ENCODE measurements around the gene KIR3DL2.
"Not testable (repeated sequence)": the region's sequence is repeated elsewhere in the genome, so short reads cannot be mapped to it uniquely, and the experiment has no call there.

KIR3DL2 gene

DNA sequence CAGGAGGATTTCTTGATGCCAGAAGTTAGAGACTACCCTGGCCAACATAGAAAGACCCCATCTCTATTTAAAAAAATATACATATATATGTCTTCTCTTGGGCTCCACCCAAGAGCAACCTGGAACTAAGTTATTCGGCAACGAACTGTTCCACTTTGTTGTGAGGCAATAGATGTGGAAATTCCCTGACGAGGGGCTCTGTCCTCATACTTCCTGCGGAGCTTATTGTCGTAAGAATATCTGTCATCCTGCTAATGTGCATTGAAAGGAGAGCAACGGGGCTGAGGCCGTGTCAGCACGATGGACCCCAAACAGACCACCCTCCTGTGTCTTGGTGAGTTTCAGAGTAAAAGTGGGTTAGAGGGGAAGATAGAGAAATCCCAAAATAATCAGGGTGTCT, 23.7 kb downstream of the KIR3DL2 start, which contains the start of gene FCAR:
Gene FCAR (plus strand): TSS at position 246 of the 400 bp plus-strand sequence. CDS start 55 bp downstream, at position 301.
- DNase-seq = peak; percentile 92

GRCh38 chr19:54875506-54875905, 25.3 kb downstream of the KIR3DL2 start:
- peak; percentile 78 for DNase-seq

DNA sequence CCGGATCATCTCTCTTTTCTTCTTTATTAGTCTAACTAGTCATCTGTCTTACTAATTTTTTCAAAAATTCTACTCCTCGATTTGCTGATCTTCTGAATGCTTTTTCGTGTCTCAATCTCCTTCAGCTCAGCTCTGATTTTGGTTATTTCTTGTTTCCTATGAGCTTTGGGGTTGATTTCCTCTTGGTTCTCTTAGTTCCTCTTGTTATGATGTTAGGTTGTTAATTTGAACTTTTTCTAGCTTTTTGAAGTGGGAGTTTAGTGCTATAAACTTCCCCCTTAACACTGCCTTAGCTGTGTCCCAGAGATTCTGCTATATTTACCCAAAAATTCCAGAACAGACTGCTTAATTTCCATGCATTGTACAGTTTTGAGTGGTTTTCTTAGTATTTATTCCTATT, 27.2 kb downstream of the KIR3DL2 start:
- DNase-seq = peak; percentile 60

GRCh38 chr19:54881884-54882283, 31.6 kb downstream of the KIR3DL2 start:
- DNase-seq = no peak

- peak; percentile 81 for DNase-seq
Measured at GRCh38 chr19:54882758-54883157, 32.5 kb downstream of the KIR3DL2 start.

GRCh38 chr19:54883228-54883627, 33.0 kb downstream of the KIR3DL2 start:
- no peak for DNase-seq

DNA sequence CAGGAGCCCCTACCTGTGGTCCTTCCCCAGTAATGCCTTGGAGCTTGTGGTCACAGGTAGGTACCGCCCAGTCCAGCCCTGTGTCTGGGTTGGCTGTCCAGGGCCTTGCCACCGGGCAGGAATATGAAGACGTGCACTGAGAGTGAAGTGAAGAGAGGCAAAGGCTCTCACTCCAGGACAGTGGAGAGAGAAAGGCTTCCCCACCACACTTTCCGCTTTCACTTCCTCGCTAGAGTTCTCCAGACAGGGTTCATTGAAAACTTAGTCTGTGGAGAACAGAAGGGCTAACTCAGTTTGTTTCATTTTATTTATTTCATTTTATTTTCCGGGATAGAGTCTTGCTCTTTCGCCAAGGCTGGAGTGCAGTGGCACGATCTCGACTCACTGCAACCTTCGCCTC, 38.0 kb downstream of the KIR3DL2 start:
- DNase-seq = peak; percentile 40

DNA sequence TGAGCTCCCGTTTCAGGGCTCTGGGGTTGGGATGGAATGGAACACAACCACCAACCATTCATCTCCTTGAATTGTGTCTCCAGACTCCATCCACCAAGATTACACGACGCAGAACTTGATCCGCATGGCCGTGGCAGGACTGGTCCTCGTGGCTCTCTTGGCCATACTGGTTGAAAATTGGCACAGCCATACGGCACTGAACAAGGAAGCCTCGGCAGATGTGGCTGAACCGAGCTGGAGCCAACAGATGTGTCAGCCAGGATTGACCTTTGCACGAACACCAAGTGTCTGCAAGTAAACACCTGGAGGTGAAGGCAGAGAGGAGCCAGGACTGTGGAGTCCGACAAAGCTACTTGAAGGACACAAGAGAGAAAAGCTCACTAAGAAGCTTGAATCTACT, 39.3 kb downstream of the KIR3DL2 start:
- no peak for DNase-seq

DNA sequence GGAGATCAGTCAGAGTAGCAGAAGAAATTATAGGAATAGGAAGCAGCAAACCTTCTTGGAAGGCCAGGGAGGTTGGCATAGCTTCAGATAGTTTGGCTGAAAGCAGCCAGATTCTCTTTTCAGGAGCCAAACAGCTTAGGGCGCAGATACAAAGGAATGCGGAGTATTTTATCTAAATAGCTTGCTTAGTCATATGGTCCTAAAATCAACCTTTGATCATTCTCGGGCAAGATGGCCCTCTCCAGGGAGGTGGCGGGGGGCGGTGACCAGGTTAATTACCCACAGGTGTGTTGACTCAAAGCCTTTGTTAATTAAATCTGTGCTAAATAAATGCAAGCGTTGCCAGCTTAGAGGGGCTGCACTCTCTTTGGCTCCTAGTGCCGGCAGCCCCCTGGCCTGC, 43.2 kb downstream of the KIR3DL2 start:
- no peak for DNase-seq

GRCh38 chr19:54894106-54894505, 43.9 kb downstream of the KIR3DL2 start:
- not testable (repeated sequence) for DNase-seq

DNA sequence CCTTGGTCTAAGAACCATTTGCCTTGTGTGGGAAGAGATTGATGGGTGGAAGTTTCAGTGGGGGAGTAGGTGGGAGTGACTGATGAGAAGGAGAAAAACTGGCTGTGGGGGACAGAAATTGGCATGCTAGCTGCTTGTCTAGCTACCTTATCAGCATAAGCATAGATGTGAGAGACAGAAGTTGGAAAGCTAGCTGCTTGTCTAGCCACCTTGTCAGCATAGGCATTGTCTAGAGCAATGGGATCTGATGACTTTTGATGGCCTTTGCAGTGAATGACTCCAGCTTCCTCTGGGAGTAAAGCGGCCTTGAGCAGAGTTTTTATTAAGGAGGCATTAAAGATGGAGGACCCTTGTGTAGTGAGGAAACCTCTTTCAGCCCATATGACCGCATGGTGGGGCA, 45.8 kb downstream of the KIR3DL2 start:
- no peak for DNase-seq

GRCh38 chr19:54898685-54899084, 48.4 kb downstream of the KIR3DL2 start:
- not testable (repeated sequence) for DNase-seq

DNA sequence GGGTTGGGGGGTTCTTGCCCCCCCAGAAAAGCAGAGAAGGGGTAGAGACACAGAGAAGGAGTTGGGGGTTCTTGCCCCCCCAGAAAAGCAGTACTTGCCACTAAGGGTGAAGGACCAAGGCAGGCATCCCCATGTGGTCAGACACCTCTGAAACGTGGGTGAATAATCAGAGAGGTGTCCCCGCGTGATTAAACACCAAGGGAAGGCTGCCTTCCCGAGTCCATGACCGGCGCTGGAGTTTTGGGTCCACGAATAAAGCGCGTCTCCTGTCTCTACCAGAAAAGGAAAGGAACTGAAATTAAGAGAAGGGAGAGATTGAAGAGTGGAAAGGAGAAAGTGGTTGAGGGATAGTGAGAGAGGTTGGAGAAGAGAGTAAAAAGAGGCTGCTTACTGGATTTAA, 49.4 kb downstream of the KIR3DL2 start:
- DNase-seq = not testable (repeated sequence)

DNA sequence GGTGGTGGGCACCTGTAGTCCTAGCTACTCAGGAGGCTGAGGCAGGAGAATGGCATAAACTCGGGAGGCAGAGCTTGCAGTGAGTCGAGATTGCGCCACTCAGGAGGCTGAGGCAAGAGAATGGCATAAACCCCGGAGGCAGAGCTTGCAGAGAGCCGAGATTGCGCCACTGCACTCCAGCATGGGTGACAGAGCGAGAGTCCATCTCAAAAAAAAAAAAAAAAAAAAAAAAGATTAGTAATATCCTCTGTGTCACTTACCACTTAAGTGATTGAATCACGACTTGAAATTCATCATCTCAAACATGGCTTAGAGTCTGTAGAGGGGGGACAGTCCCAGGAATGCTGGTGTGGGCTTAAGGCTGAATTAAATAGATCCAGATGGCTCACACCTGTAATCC, 50.9 kb downstream of the KIR3DL2 start:
- peak; percentile 90 for DNase-seq

DNA sequence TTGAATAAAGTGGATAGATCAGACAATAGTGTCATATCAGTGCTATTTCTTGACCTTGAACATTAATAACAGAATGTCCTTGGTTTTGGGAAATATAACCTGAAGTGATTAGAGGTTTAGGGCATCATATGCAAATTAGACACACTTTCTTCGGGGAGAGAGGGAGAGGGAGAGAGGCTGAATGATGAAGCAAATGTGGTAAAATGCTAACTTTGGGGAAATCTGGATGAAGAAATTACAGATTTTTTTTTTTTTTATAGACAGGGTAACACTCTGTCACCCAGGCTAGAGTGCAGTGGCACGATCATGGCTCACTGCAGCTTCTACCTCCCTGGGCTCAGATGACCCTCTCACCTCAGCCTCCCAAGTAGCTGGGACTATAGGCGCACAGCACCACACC, 51.8 kb downstream of the KIR3DL2 start:
- peak; percentile 17 for DNase-seq

DNA sequence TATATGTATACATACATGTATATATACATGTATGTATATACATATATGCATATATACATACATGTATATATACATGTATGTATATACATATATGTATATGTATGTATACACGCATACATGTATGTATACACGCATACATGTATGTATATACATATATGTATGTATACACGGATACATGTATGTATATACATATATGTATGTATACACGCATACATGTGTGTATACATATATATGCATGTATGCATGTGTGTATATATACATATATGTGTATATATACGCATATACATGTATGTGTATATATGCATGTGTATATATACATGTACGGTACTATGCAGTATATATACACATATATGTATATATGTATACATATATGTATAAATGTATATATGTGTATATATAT, 53.1 kb downstream of the KIR3DL2 start:
- no peak for DNase-seq

DNA sequence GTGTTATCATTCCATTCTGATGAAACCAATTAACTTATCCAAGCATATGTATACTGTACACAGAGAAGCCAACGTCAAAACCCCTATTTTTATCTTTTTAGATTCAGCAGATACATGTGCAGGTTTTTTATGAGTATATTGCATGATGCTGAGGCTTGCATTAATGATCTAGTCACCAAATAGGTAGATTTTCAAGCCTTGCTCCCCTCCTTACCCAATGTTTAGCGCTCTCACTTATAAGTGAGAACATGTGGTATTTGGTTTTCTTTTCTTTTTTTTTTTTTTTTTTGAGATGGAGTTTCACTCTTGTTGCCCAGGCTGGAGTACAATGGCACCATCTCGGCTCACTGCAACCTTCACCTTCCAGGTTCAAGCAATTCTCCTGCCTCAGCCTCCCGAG, 54.0 kb downstream of the KIR3DL2 start:
- DNase-seq = not testable (repeated sequence)

DNA sequence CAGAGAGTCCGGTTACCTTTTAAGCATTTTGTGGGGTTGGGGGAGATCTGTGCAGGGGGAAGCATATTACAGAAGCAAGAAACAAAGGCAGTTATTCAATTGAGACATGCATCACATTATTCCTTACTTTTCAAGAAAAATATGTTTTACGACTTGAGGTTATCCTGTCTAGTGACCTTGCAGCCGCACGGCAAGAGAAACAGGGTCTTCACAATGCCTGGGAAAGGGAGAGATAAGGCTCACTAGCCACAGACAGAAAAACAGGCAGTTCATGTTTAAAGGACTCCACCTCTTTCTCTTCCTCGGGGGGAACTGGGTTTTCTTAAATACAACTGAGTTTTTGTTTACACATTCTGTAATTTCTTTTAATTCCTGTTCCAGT, 55.2 kb downstream of the KIR3DL2 start:
- DNase-seq = no peak

GRCh38 chr19:54905803-54906511, 55.7 kb downstream of the KIR3DL2 start, which contains the start of gene NCR1:
Gene NCR1, plus strand, starts transcription at chr19:54906148. Its CDS starts 40 bp downstream, at chr19:54906188.
- DNase-seq = peak; percentile 87

GRCh38 chr19:54906819-54907218, 56.6 kb downstream of the KIR3DL2 start:
- no peak for DNase-seq

- DNase-seq = not testable (repeated sequence)
Measured at GRCh38 chr19:54907899-54908298, 57.7 kb downstream of the KIR3DL2 start.

Measured in suppressor macrophage treated with lipopolysaccharide for 4 hours (primary cell).